Esophagus muscularis mucosa (tissue), 4 donors: ENCODE measurements around the gene CKAP2L. TPM values are rescaled to one million over a fixed set of nuclear protein-coding genes. Genes with fewer than 3 reads are reported as not detected.

ENCODE experiments used
- DNase-seq: peaks from one replicate; pipeline ENCODE4 v3.0.0-alpha.2; 2017; ENCODE audit errors: extremely low spot score
- H3K27ac ChIP-seq, 4 donors: fragments of 200-600 bp; sonication (generic); replicated peaks in 1 of 4; 1 replicate in 3 of 4; 2 replicates in 1 of 4; pipeline ENCODE4 v1.5.1; 2016 to 2019; ENCODE audit warnings: mild to moderate bottlenecking in 1 of 4
- H3K27me3 ChIP-seq, 4 donors: fragments of 200-600 bp; sonication (generic); one replicate each; pipeline versions ENCODE4 v1.5.1 to v1.6.0; 2016 to 2019
- H3K36me3 ChIP-seq, 4 donors: fragments of 200-600 bp; sonication (generic); one replicate each; pipeline ENCODE4 v1.5.1; 2016 to 2019
- H3K4me1 ChIP-seq, 4 donors: fragments of 200-600 bp; sonication (generic); one replicate each; pipeline ENCODE4 v1.5.1; 2016 to 2019
- H3K4me3 ChIP-seq, 4 donors: fragments of 200-600 bp; sonication (generic); 1 replicate in 2 of 4; 2 replicates in 2 of 4; pipeline ENCODE4 v1.5.1; 2016 to 2019; ENCODE audit warnings: mild to moderate bottlenecking in 4 of 4, moderate library complexity in 1 of 4
- H3K9me3 ChIP-seq, 4 donors: fragments of 200-600 bp; sonication (generic); 1 replicate in 3 of 4; 2 replicates in 1 of 4; pipeline ENCODE4 v1.5.1; 2016 to 2019
- EP300 ChIP-seq: sonication (generic); formaldehyde crosslinking; IDR thresholded peaks from one replicate; pipeline ENCODE4 v1.6.1; 2017; ENCODE audit warnings: antibody characterized with exemption
- POLR2A ChIP-seq: fragments of 450-650 bp; IDR thresholded peaks from one replicate; pipeline ENCODE4 v1.6.1; 2017; ENCODE audit warnings: antibody characterized with exemption, moderate library complexity, mild to moderate bottlenecking, low read depth
- POLR2AphosphoS5 ChIP-seq, 2 donors: sonication (generic); formaldehyde crosslinking; IDR thresholded peaks; one replicate each; pipeline ENCODE4 v1.6.1; 2017; ENCODE audit warnings: antibody characterized with exemption in 2 of 2
- WGBS: methylation state at CpG from one replicate; pipeline ENCODE4 v1.1.5; 2018; 5-methylcytosine and 5-hydroxymethylcytosine counted together
- intact Hi-C: fragments of 100-400 bp; cut with DNase I; formaldehyde crosslinking; loops from one replicate; pipeline ENCODE4 v1.15.1; 2023
- total RNA-seq, 4 donors: library from RNA; depleted of rRNA; stranded (reverse); fragments of >200 nt; gene quantifications; one replicate each; pipeline versions ENCODE4 v1.1.0 to v1.2.1, GENCODE V29; 2016
- TF ChIP-seq, protein P1 (sequence below), 3 experiments: fragments of 200-600 bp in 2 of 3; fragments of 450-650 bp in 1 of 3; sonication (generic) in 2 of 3; IDR thresholded peaks; one replicate each; pipeline ENCODE4 v1.5.1; 2017 to 2019; ENCODE audit warnings: antibody characterized with exemption in 3 of 3, mild to moderate bottlenecking in 2 of 3, moderate library complexity in 1 of 3

CKAP2L gene
- total RNA-seq, 4 donors from 2014 or later: 0.23 to 1.5 (median 0.91) TPM; not detected in 1

DNA sequence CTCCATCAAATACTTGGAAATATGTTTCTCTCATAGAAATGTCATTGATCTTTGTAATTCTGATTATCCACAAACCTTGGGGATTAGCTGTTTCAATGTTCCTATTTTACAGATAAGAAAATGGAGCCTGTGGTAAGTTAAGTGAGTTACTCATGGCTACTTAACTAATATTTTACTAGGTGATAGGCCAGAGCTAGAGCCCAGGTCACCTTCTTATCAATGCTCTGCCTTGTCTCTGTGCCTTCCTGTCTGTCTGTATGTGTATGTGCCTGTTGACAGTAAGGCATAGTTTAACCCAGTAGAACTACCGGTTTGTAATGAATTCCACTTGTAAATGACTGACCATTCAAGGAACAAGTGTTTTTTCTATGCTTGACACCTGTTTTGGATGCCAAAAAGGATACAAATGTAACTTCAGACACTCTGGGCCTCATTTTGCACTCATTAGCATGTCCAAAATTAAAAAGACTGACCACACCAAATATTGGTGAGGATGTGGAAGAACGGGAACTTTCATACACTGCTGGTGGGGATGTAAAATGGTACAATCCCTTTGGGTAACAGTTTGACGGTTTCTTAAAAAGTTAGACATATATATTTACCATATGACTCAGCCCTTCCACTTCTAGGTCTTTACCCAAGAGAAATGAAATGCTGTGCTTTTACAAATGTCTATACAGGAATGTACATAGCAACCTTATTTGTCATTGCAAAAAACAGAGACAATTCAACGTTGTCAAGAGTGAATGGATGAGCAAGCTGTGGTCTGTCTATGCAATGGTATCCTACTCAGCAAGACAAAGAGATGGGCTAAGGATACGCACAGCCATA, 39.5 kb upstream of the CKAP2L start:
- intact Hi-C loops: no loop called here
- Histone ChIP-seq H3K9me3 (peaks cover 0 to 8% (median 4%) of the 10 kb centered on the region in 4 donors), H3K27ac (no peak overlapping the region), H3K36me3 (no peaks in the 10 kb centered on the region), H3K4me1 (no peaks in the 10 kb centered on the region), H3K27me3 (no peaks in the 10 kb centered on the region), H3K4me3 (no peak overlapping the region)
- DNase-seq: no peak
- TF ChIP-seq, protein P1, sequence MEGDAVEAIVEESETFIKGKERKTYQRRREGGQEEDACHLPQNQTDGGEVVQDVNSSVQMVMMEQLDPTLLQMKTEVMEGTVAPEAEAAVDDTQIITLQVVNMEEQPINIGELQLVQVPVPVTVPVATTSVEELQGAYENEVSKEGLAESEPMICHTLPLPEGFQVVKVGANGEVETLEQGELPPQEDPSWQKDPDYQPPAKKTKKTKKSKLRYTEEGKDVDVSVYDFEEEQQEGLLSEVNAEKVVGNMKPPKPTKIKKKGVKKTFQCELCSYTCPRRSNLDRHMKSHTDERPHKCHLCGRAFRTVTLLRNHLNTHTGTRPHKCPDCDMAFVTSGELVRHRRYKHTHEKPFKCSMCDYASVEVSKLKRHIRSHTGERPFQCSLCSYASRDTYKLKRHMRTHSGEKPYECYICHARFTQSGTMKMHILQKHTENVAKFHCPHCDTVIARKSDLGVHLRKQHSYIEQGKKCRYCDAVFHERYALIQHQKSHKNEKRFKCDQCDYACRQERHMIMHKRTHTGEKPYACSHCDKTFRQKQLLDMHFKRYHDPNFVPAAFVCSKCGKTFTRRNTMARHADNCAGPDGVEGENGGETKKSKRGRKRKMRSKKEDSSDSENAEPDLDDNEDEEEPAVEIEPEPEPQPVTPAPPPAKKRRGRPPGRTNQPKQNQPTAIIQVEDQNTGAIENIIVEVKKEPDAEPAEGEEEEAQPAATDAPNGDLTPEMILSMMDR (IDR thresholded peaks at IDR 0.05): no peak
- no peak for TF ChIP-seq POLR2A
- TF ChIP-seq EP300: no peak
- TF ChIP-seq POLR2AphosphoS5 (IDR thresholded peaks at IDR 0.05): no peak
- WGBS: 75% methylated on average over 5 of the region's 5 CpGs

DNA sequence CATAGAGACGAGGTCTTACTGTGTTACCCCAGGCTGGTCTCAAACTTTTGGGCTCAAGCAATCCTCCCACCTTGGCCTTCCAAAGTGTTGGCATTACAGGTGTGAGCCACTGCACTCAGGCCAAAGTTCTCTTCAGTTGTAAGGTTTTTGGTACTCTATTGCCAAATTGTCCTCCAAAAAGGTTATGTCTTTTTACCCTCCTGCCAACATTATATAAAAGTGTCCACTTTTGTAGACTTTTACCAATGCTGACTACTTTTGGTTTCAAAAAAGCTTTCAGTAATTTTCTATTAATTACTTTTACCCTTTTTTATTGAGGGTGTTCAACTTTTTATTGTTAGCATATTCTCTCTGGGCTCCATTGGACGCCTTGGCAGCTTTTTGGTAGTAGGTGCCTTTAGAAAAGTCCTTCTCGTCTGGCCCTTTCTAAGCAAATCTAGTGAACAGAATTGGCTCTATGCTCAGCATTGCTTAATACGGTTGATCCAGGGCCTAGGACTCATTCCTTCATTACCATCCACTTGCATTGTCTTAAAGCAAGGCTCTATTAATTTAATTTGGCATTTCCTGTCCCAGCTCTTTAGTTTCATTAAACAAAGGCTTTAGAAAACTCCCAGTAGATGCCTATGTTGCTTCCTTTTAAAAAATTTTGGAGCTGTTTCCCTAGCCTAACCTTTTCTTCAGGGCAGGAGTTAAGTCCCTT, 36.6 kb upstream of the CKAP2L start:
- no peaks in the 10 kb centered on the region for H3K4me1 ChIP-seq
- WGBS: 93% methylated on average over 4 of the region's 4 CpGs
- DNase-seq: no peak

DNA sequence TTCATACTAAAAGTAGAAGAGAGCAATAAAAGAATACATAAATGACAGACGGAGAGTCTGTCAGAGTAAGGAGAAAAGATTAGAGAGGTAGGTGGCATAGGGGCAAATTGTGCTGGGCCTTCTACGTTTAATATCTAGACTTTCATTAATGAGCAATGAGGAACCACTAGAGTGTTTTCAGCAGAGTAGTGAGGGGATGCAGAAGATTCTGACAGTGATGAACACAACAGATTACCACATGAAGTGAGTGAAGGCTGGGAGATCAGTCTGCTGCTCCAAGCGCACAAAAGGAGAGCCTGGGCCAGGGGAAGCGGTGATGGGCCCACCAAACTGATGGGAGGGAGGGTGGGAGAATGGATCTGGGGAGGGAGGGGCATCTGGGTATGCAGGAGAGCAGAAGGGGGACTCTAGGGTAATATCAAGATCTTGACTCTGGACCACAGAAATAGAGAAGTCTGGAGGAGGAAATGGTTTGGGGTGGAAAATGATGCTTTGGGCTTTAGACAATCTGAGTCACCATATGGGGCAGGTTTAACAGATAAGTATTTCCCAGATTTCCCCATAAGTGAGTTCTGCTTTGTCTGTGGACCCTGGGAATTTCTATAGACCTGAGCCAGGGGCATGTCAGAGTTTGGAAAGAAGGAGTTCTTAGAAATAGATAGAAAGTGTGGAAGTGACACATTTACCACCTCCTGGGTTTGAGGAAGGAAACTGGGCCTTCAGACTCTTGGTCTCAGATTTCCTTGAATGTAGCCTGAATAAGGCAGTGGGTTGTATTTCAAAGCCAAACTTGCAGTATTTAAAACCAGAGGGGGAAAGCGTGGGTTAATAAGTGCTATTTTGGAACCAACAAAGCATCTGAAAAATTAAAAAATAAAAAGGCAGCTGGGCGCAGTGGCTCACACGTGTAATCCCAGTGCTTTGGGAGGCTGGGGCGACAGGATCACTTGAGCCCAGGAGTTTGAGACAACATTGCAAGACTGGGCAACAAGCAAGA, 34.9 kb upstream of the CKAP2L start:
- Histone ChIP-seq H3K9me3 (no peaks in the 10 kb centered on the region), H3K4me3 (no peak overlapping the region), H3K27ac (no peak overlapping the region), H3K36me3 (no peaks in the 10 kb centered on the region), H3K27me3 (no peaks in the 10 kb centered on the region), H3K4me1 (peaks cover 6 to 8% (median 7%) of the 10 kb centered on the region in 4 donors)
- DNase-seq: no peak
- no peak for TF ChIP-seq POLR2A
- intact Hi-C loops: no loop called here
- 75% methylated on average over 8 of the region's 8 CpGs for WGBS

More for the DNA sequence above, 36.6 kb upstream of the CKAP2L start:
- H3K4me3 ChIP-seq: no peak overlapping the region
- H3K9me3 ChIP-seq: no peaks in the 10 kb centered on the region
- no peak for TF ChIP-seq POLR2AphosphoS5 (IDR thresholded peaks at IDR 0.05)
- no peak for TF ChIP-seq POLR2A
- TF ChIP-seq, protein P1 (IDR thresholded peaks at IDR 0.05): no peak
- TF ChIP-seq EP300: no peak
- no peaks in the 10 kb centered on the region for H3K36me3 ChIP-seq
- H3K27ac ChIP-seq: no peak overlapping the region
- H3K27me3 ChIP-seq: no peaks in the 10 kb centered on the region
- intact Hi-C loops: no loop called here

DNA sequence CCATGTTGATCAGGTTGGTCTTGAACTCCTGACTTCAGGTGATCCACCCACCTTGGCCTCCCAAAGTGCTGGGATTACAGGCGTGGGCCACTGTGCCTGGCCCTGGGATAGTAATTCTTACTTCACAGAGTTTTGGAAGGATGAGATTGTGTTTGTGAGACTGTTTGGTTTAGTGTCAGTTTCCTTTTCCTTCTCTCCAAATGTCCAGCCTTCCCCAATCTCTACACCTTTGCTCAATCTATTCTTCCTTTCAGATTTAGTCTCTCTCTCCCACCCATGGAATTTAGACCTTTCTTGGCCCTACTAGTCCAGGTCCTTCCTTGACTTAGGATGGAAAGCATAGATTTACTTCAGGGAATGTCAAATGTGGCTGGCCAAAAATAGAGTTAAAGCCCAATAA, 32.1 kb upstream of the CKAP2L start:
- H3K9me3 ChIP-seq: no peaks in the 10 kb centered on the region
- peaks cover 6 to 19% (median 13%) of the 10 kb centered on the region in 4 donors for H3K4me1 ChIP-seq
- intact Hi-C loops: no loop called here
- H3K27ac ChIP-seq: no peak overlapping the region
- WGBS: 0% methylated on average over 1 of the region's 1 CpG
- no peaks in the 10 kb centered on the region for H3K27me3 ChIP-seq
- H3K36me3 ChIP-seq: no peaks in the 10 kb centered on the region
- no peak overlapping the region for H3K4me3 ChIP-seq
- TF ChIP-seq, protein P1 (IDR thresholded peaks at IDR 0.05): no peak
- no peak for TF ChIP-seq POLR2AphosphoS5 (IDR thresholded peaks at IDR 0.05)
- TF ChIP-seq EP300: no peak
- TF ChIP-seq POLR2A: no peak
- no peak for DNase-seq
